Lower lobe of right lung (tissue), 2 donors: ENCODE results near the gene EIPR1. TPM values are rescaled to one million over a fixed set of nuclear protein-coding genes. Genes with fewer than 3 reads are reported as not detected.

Experiments used
- ATAC-seq, 2 donors: fragments of 200-7000 bp; cut with Tn5 transposase; one replicate each; pipeline ENCODE4 v1.9.1; 2020 to 2022; ENCODE audit warnings: mild to moderate bottlenecking in 2 of 2, moderate library complexity in 2 of 2
- DNase-seq: peaks from one replicate; pipeline ENCODE4 v3.0.0-alpha.2; 2020
- H3K27ac ChIP-seq: fragments of 200-600 bp; one replicate; pipeline ENCODE4 v1.8.0; 2022
- H3K27me3 ChIP-seq: fragments of 200-600 bp; one replicate; pipeline ENCODE4 v1.8.0; 2022; ENCODE audit warnings: low read depth
- H3K36me3 ChIP-seq: fragments of 200-600 bp; one replicate; pipeline ENCODE4 v1.8.0; 2022; ENCODE audit warnings: mild to moderate bottlenecking
- H3K4me1 ChIP-seq: fragments of 200-600 bp; one replicate; pipeline ENCODE4 v1.8.0; 2022
- H3K4me3 ChIP-seq: fragments of 200-600 bp; one replicate; pipeline ENCODE4 v1.8.0; 2022; ENCODE audit warnings: mild to moderate bottlenecking
- H3K9me3 ChIP-seq: fragments of 200-600 bp; one replicate; pipeline ENCODE4 v1.8.0; 2022
- CTCF ChIP-seq: fragments of 200-600 bp; IDR thresholded peaks from one replicate; pipeline ENCODE4 v1.8.0; 2022; ENCODE audit warnings: antibody characterized with exemption, mild to moderate bottlenecking
- intact Hi-C: fragments of 100-400 bp; cut with DNase I; formaldehyde crosslinking; loops from one replicate; pipeline ENCODE4 v1.11.0; 2022
- total RNA-seq: library from RNA; stranded (reverse); fragmentation: NEBNext Ultra II Directional; extraction: Animal tissue kit (Norgen Biotek cat#: 25700); gene quantifications from one replicate; pipeline ENCODE4 v1.2.1, GENCODE V29; 2021
- donor health status: DM: no; HTN: yes; CAD: no; lungs with severe emphysema.

Gene EIPR1
- total RNA-seq, 1 donor from 2014 or later: 14.9 TPM

GRCh38 chr2:3297523-3297922, 80.1 kb downstream of the EIPR1 start:
- ATAC-seq: no peak
- intact Hi-C loops: no loop called here

GRCh38 chr2:3296182-3296972, 81.2 kb downstream of the EIPR1 start:
- no peak for ATAC-seq
- no peaks in the 10 kb centered on the region for H3K4me1 ChIP-seq
- no peaks in the 10 kb centered on the region for H3K36me3 ChIP-seq

More at GRCh38 chr2:3297523-3297922, 80.1 kb downstream of the EIPR1 start:
- Histone ChIP-seq H3K4me3 (no peak overlapping the region), H3K27me3 (no peaks in the 10 kb centered on the region), H3K4me1 (no peaks in the 10 kb centered on the region), H3K9me3 (no peaks in the 10 kb centered on the region), H3K36me3 (peaks cover 3% of the 10 kb centered on the region), H3K27ac (no peak overlapping the region)
- no peak for TF ChIP-seq CTCF
- no peak for DNase-seq

GRCh38 chr2:3294493-3294892, 83.1 kb downstream of the EIPR1 start:
- intact Hi-C loops: no loop called here

More at GRCh38 chr2:3296182-3296972, 81.2 kb downstream of the EIPR1 start:
- no peak overlapping the region for H3K27ac ChIP-seq
- DNase-seq: no peak
- TF ChIP-seq CTCF: no peak
- intact Hi-C loops: no loop called here
- no peaks in the 10 kb centered on the region for H3K27me3 ChIP-seq
- H3K9me3 ChIP-seq: no peaks in the 10 kb centered on the region
- H3K4me3 ChIP-seq: no peak overlapping the region

GRCh38 chr2:3294069-3294468, 83.5 kb downstream of the EIPR1 start:
- no peak for ATAC-seq

More at GRCh38 chr2:3294493-3294892, 83.1 kb downstream of the EIPR1 start:
- no peaks in the 10 kb centered on the region for H3K9me3 ChIP-seq
- H3K36me3 ChIP-seq: no peaks in the 10 kb centered on the region
- H3K27me3 ChIP-seq: no peaks in the 10 kb centered on the region
- TF ChIP-seq CTCF: no peak
- H3K27ac ChIP-seq: no peak overlapping the region
- ATAC-seq (no peak), DNase-seq (no peak)
- no peak overlapping the region for H3K4me3 ChIP-seq
- H3K4me1 ChIP-seq: no peaks in the 10 kb centered on the region

GRCh38 chr2:3293221-3293620, 84.4 kb downstream of the EIPR1 start:
- Histone ChIP-seq H3K9me3 (no peaks in the 10 kb centered on the region), H3K4me1 (no peaks in the 10 kb centered on the region), H3K4me3 (no peak overlapping the region), H3K27me3 (no peaks in the 10 kb centered on the region), H3K27ac (no peak overlapping the region), H3K36me3 (no peaks in the 10 kb centered on the region)
- DNase-seq (no peak), ATAC-seq (no peak)
- no peak for TF ChIP-seq CTCF
- intact Hi-C loops: no loop called here

More at GRCh38 chr2:3294069-3294468, 83.5 kb downstream of the EIPR1 start:
- TF ChIP-seq CTCF: no peak
- Histone ChIP-seq H3K4me1 (no peaks in the 10 kb centered on the region), H3K27ac (no peak overlapping the region), H3K4me3 (no peak overlapping the region), H3K9me3 (no peaks in the 10 kb centered on the region), H3K36me3 (no peaks in the 10 kb centered on the region), H3K27me3 (no peaks in the 10 kb centered on the region)
- intact Hi-C loops: no loop called here
- DNase-seq: no peak
